ENCODE results near the gene SYPL1.

The SYPL1 gene

DNA sequence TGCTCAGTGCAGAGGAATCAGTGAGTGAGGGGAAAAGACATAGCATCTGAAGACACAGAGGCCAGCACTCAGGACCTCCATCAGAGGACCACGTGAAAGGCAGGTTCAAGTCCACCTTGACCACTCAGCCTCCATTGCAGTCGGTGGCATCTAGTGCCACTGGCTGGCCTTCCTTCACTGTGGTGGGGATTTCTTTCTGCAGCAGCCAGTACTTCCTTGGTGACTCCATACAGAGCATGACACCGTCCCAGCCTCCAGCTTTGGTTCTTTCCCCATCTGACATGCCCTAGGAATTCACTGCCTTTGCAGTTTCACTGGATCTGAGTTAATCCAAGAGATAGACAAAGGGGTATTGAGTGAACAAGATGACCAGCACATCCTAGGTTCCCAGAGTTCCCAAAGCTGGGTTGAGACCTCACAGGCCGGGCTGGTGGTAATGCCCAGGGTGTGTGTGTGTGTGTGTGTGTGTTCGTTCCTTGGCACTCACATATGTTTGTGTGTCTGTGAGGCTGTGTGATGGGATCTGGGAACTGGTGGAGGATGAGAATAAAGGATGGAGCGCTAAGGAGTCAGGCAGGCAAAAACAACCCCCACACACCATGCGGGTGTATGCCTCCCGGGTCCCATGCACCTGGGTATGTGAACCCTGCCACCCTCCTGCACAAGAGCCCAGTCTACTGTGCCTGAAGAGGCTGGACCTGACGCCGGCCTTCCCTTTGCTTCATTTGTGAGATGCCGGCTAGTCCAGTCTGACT is 57.8 kb downstream of the SYPL1 start:
- DNase-seq (ENCODE audit: extremely low read depth in 1 of 2, low read depth in 1 of 2) = no peak

- no peak for DNase-seq (ENCODE audit: extremely low read depth in 1 of 2, low read depth in 1 of 2)
Measured at GRCh38 chr7:106053109-106053508, 59.0 kb downstream of the SYPL1 start.

GRCh38 chr7:106052681-106053080 is 59.4 kb downstream of the SYPL1 start:
- no peak for DNase-seq (ENCODE audit: extremely low read depth in 1 of 2, low read depth in 1 of 2)

- DNase-seq (ENCODE audit: extremely low read depth in 1 of 2, low read depth in 1 of 2) = no peak
Measured at GRCh38 chr7:106050746-106051117, 61.4 kb downstream of the SYPL1 start.

DNA sequence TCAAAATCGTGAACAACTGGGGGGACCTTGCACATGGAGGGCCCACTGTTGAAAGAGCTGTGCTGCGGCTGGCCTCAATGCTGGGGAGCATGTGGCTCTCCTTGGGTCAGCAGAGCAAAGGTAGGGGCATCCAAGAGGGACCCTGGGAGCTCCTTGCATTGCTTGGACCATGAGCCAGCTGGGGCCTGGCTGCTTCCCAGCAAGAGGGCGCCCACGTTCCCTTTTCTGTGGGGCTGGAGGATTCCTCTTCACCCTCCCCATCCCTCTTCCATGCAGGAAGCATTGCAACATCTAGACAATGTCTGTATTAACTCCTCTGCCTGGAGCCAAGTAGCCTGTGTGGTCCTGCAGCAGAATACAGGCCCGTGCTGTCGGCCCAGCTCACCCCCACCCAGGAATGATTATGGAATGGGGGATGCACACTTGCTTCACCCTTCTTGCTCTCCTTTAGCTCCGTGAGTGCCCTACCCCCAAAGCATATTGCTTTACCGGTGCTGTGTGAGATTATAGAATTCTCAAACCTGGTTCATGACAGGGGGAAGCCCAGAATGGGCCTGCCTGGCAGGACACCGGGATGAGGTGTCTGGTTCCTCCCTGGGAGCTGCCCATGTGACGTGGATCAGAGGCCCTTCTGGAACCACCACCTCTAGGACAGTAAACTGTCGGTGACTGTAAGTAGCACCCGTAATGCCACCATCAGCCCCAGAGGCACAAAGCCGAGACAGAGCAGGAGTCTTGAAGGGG is 61.9 kb downstream of the SYPL1 start:
- DNase-seq (ENCODE audit: extremely low read depth in 1 of 2, low read depth in 1 of 2) = no peak

GRCh38 chr7:106049139-106049752 is 62.9 kb downstream of the SYPL1 start:
- DNase-seq (ENCODE audit: extremely low read depth in 1 of 2, low read depth in 1 of 2) = no peak

GRCh38 chr7:106048706-106049020 is 63.4 kb downstream of the SYPL1 start:
- DNase-seq (ENCODE audit: extremely low read depth in 1 of 2, low read depth in 1 of 2) = no peak

DNA sequence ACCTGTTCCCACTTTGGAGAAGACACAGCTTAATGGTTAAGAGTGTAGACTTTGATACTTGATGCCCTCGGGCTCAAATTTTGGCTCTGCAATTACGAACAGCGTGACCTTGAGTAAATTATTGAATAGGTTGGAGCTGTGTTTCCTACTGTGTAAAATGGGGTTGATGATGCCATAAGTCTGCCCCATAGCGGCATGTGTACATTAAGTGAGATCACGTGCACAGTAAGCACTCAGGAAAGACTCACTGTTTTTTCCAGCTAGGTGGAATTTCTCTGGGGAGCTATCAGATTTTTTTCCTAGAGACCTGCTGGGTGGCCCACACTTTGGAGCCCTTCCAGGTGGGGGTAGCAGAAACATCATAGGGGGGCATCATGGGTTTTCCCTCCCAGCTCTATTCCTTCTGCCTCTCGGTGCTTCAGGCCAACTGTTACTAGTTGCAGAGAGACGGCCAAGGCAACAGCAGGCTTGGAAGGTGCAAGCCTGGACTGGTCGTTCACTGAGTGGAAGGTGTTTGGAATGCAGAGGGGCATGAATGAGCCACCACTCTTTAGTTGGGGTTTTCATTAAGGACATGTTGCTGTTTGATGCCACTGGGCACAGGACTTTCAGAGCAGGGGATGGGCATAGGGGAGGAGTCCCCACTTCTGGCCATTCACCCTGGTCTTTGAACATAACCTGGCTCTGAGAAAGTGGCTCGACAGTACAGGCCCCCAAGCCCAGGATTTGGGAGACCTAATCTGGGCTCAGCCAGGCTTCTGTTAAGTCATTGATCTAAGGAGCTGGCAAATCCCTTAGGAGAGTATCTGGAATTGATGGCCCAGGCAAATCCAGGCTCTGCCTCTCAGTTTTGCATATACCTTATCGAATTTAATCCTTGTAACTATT is 64.0 kb downstream of the SYPL1 start:
- DNase-seq (ENCODE audit: extremely low read depth in 1 of 2, low read depth in 1 of 2) = no peak

- no peak for DNase-seq (ENCODE audit: extremely low read depth in 1 of 2, low read depth in 1 of 2)
Measured at GRCh38 chr7:106047184-106047583, 64.9 kb downstream of the SYPL1 start.

GRCh38 chr7:106045586-106045985 is 66.5 kb downstream of the SYPL1 start:
- no peak for DNase-seq (ENCODE audit: extremely low read depth in 1 of 2, low read depth in 1 of 2)

DNA sequence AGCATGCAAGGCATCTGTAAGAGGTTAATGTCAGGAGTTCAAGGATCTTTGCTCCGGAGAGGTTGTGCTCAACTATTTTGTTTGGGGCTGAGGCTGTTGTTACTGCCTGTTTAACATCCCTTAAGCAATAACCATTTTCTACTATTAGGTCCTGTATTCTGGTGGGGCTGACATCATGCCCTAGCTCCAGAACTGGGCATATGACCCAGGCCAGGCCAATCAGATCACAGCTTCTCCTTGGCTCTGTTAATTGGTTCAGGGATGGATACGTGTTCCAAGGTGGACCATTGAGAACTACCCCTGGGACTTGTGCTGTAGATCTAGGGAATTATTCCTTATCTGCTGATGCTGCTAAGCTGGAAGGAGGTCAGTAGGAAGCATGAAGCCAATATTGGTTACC is 67.0 kb downstream of the SYPL1 start:
- no peak for DNase-seq (ENCODE audit: extremely low read depth in 1 of 2, low read depth in 1 of 2)

DNA sequence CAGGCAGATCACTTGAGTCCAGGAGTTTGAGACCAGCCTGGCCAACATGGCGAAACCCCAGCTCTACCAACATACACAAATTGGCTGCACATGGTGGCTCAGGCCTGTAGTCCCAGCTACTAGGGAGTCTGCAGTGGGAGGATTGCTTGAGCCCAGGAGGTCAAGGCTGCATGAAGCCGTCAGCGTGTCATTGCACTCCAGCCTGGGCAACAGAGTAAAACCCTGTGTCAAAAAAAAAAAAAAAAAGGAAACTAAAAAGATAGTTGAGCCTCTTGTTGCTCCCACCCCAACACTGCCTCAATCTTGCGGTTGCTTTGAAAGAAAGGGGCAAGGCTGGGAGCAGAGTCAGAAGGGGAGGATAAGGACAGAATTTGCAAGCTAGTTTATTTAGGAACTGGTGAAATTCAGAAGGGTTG is 69.9 kb downstream of the SYPL1 start:
- DNase-seq (ENCODE audit: extremely low read depth in 1 of 2, low read depth in 1 of 2) = no peak

DNA sequence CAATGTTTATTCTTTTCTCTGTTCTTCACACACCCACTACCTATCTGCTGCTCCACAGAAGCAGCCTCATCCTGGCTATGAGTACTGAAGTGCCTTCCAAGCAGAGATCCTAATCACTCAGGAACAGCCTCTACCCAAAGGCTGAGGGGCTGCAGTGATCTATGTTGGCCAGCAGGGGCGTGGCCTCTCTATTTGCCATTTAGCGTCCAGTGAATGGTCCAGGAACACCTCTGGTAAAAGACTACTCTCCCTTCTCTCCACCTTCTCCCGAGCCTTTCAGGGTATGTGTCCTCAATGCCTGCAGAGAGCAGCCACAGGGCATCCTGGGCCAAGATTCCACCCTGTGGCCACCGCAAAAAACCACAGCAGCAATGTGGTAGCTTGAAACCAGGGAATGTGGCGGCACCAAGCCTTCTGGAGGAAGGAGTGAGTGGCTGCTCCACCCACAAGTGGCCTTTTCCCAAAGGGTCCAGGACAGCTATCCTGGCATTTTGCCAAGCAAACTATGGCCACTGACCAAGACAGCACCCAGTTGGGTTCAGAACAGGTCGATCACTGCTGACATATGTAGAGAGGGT is 70.9 kb downstream of the SYPL1 start:
- DNase-seq (ENCODE audit: extremely low read depth in 1 of 2, low read depth in 1 of 2) = no peak

All from activated CD8-positive, alpha-beta memory T cell treated with anti-CD3 and anti-CD28 coated beads for 1 hour (primary cell).